NK-92 (cell line): ENCODE results near the gene SFXN4.
"Not testable (repeated sequence)": the region's sequence is repeated elsewhere in the genome, so short reads cannot be mapped to it uniquely, and the experiment has no call there.

ENCODE experiments used
- DNase-seq: peaks from one replicate; lab custom pipeline; 2025; ENCODE audit not compliant: unreplicated experiment; lab: John Stamatoyannopoulos, UW

Gene SFXN4

GRCh38 chr10:119143657-119144056 is 21.9 kb downstream of the SFXN4 start:
- no peak for DNase-seq

- DNase-seq: no peak
These were observed 24.8 kb downstream of the SFXN4 start for GRCh38 chr10:119140603-119141245.

GRCh38 chr10:119139464-119140067 is 25.9 kb downstream of the SFXN4 start:
- DNase-seq: no peak

GRCh38 chr10:119138346-119139306 is 26.9 kb downstream of the SFXN4 start:
- DNase-seq: no peak

- not testable (repeated sequence) for DNase-seq
These were observed 27.6 kb downstream of the SFXN4 start for GRCh38 chr10:119137878-119138277.

GRCh38 chr10:119136084-119136483 is 29.4 kb downstream of the SFXN4 start:
- DNase-seq: no peak

- no peak for DNase-seq
These were observed 30.0 kb downstream of the SFXN4 start for GRCh38 chr10:119135513-119135881.

- no peak for DNase-seq
These were observed 31.6 kb downstream of the SFXN4 start for GRCh38 chr10:119133949-119134348.

GRCh38 chr10:119132521-119133345 is 32.8 kb downstream of the SFXN4 start:
- no peak for DNase-seq

- no peak for DNase-seq
These were observed 33.8 kb downstream of the SFXN4 start for GRCh38 chr10:119131512-119132240.

GRCh38 chr10:119129721-119130120 is 35.8 kb downstream of the SFXN4 start:
- DNase-seq: no peak

- no peak for DNase-seq
These were observed 39.6 kb downstream of the SFXN4 start for GRCh38 chr10:119125942-119126341.

- DNase-seq: no peak
These were observed 44.6 kb downstream of the SFXN4 start for GRCh38 chr10:119120875-119121274.

- no peak for DNase-seq
These were observed 45.1 kb downstream of the SFXN4 start for GRCh38 chr10:119120413-119120867.

GRCh38 chr10:119119400-119119799 is 46.1 kb downstream of the SFXN4 start:
- no peak for DNase-seq

GRCh38 chr10:119118231-119118630 is 47.3 kb downstream of the SFXN4 start:
- no peak for DNase-seq

GRCh38 chr10:119116326-119116951 is 49.1 kb downstream of the SFXN4 start:
- no peak for DNase-seq

GRCh38 chr10:119115926-119116325 is 49.6 kb downstream of the SFXN4 start:
- no peak for DNase-seq
